Stimulated activated CD4-positive, alpha-beta T cell treated with anti-CD3 and anti-CD28 coated beads, Interleukin-12 subunit alpha, Interleukin-12 subunit beta, amount 100 ng/mL, for 48 hours (primary cell): ENCODE results near the gene TMEM87A.
"Not testable (repeated sequence)": the region's sequence is repeated elsewhere in the genome, so short reads cannot be mapped to it uniquely, and the experiment has no call there.

Experiments used
- DNase-seq, 3 donors: peaks; one replicate each; pipeline ENCODE4 v3.0.0-alpha.2; 2020; ENCODE audit warnings: low read depth in 2 of 3, low spot score in 1 of 3

The TMEM87A gene

GRCh38 chr15:42272939-42273899 lies at the start of gene TMEM87A, which contains the start of gene GANC:
Gene TMEM87A (minus strand): TSS chr15:42273433. CDS start chr15:42273398, 35 bp downstream.
Gene GANC (plus strand): TSS chr15:42273201. CDS start chr15:42274482, 1,281 bp downstream.
- peak; percentile 89 to 95 (median 94) for DNase-seq

GRCh38 chr15:42319206-42319605 lies 46.0 kb upstream of the TMEM87A start:
- no peak for DNase-seq

- not testable (repeated sequence) for DNase-seq
Observed at GRCh38 chr15:42316282-42316805, 43.1 kb upstream of the TMEM87A start.

GRCh38 chr15:42315521-42315920 lies 42.3 kb upstream of the TMEM87A start:
- no peak for DNase-seq

GRCh38 chr15:42314818-42315217 lies 41.6 kb upstream of the TMEM87A start:
- no peak for DNase-seq

- DNase-seq = no peak
Observed at GRCh38 chr15:42313463-42313862, 40.2 kb upstream of the TMEM87A start.

GRCh38 chr15:42306681-42307080 lies 33.4 kb upstream of the TMEM87A start:
- no peak for DNase-seq

- DNase-seq = not testable (repeated sequence)
Observed at GRCh38 chr15:42301004-42301403, 27.8 kb upstream of the TMEM87A start.

GRCh38 chr15:42289166-42289565 lies 15.9 kb upstream of the TMEM87A start:
- DNase-seq = no peak

GRCh38 chr15:42287931-42288330 lies 14.7 kb upstream of the TMEM87A start:
- DNase-seq = no peak

- DNase-seq = no peak
Observed at GRCh38 chr15:42286445-42287029, 13.3 kb upstream of the TMEM87A start.

- DNase-seq = no peak
Observed at GRCh38 chr15:42285034-42285433, 11.8 kb upstream of the TMEM87A start.

GRCh38 chr15:42284551-42284950 lies 11.3 kb upstream of the TMEM87A start:
- DNase-seq = no peak

- DNase-seq = no peak
Observed at GRCh38 chr15:42283671-42284070, 10.4 kb upstream of the TMEM87A start.

GRCh38 chr15:42282926-42283325 lies 9.7 kb upstream of the TMEM87A start:
- no peak for DNase-seq

- DNase-seq = no peak
Observed at GRCh38 chr15:42282344-42282743, 9.1 kb upstream of the TMEM87A start.

- no peak for DNase-seq
Observed at GRCh38 chr15:42279234-42279723, 6.0 kb upstream of the TMEM87A start.

- DNase-seq = no peak
Observed at GRCh38 chr15:42276762-42277161, 3.5 kb upstream of the TMEM87A start.

GRCh38 chr15:42275780-42276391 lies 2.7 kb upstream of the TMEM87A start:
- DNase-seq = no peak

- DNase-seq = no peak
Observed at GRCh38 chr15:42274702-42274989, 1.4 kb upstream of the TMEM87A start.

GRCh38 chr15:42273900-42274701 lies 868 bp upstream of the TMEM87A start:
- peak; percentile 38 to 61 (median 61) for DNase-seq
